IMR-90 (cell line): Measurements from ENCODE around the gene GRIN2D. TPM values are rescaled to one million over a fixed set of nuclear protein-coding genes. Genes with fewer than 3 reads are reported as not detected.

ENCODE experiments used
- ATAC-seq: fragments of 200-7000 bp; cut with Tn5 transposase; 2 replicates; pipeline ENCODE4 v1.9.1; 2020; ENCODE audit warnings: low read depth, mild to moderate bottlenecking, moderate library complexity
- BruUV-seq: library from RNA; stranded (reverse); fragments of 400-500 nt; replicated peaks from 2 replicates; lab custom pipeline; 2021; lab: Mats Ljungman, UMichigan
- CTCF ChIA-PET: fragments of 300-600 bp; formaldehyde crosslinking; extraction: SDS; loops from one replicate; lab custom pipeline; 2021; ENCODE audit warnings: antibody characterized with exemption; lab: Yijun Ruan, JAX
- POLR2A ChIA-PET: fragments of 300-600 bp; sonication (Branson Sonifier 250); formaldehyde crosslinking; loops from one replicate; lab custom pipeline; 2022; ENCODE audit warnings: antibody characterized with exemption; ENCODE audit not compliant: unreplicated experiment; lab: Charles Lee
- DNase-seq: peaks from one replicate; pipeline ENCODE4 v3.0.0; 2013
- H2AFZ ChIP-seq: replicated peaks from 2 replicates; pipeline ENCODE3; 2013; ENCODE audit warnings: low read length, mild to moderate bottlenecking; ENCODE audit not compliant: poor library complexity
- H2AK5ac ChIP-seq: 2 replicates; pipeline ENCODE4 v1.6.1; 2013; ENCODE audit warnings: low read depth, low read length, inconsistent platforms
- H2AK9ac ChIP-seq: replicated peaks from 2 replicates; pipeline ENCODE3; 2013; ENCODE audit warnings: mild to moderate bottlenecking, low read depth, low read length, moderate library complexity; ENCODE audit not compliant: poor library complexity
- H2BK120ac ChIP-seq: 2 replicates; pipeline ENCODE4 v1.6.1; 2013; ENCODE audit warnings: low read depth, low read length, inconsistent platforms
- H2BK15ac ChIP-seq: 3 replicates; pipeline ENCODE4 v1.6.1; 2013; ENCODE audit warnings: low read depth, low read length, inconsistent platforms
- H2BK20ac ChIP-seq: 2 replicates; pipeline ENCODE4 v1.6.1; 2013; ENCODE audit warnings: low read depth, mild to moderate bottlenecking, inconsistent platforms, low read length, moderate library complexity
- H2BK5ac ChIP-seq: 2 replicates; pipeline ENCODE4 v1.6.1; 2013; ENCODE audit warnings: mild to moderate bottlenecking, low read depth, low read length, inconsistent platforms; ENCODE audit not compliant: poor library complexity, severe bottlenecking
- H3K14ac ChIP-seq: replicated peaks from 2 replicates; pipeline ENCODE4 v1.6.1; 2013; ENCODE audit warnings: low read depth, low read length, inconsistent platforms
- H3K18ac ChIP-seq: 2 replicates; pipeline ENCODE4 v1.6.1; 2013; ENCODE audit warnings: low read depth, low read length, control low read depth
- H3K23ac ChIP-seq: 2 replicates; pipeline ENCODE4 v1.6.1; 2013; ENCODE audit warnings: low read depth, low read length, inconsistent platforms
- H3K27ac ChIP-seq: 2 replicates; pipeline ENCODE4 v1.5.1; 2013; ENCODE audit warnings: mild to moderate bottlenecking, control low read depth, low read length; ENCODE audit not compliant: insufficient read depth
- H3K27me3 ChIP-seq: 2 replicates; pipeline ENCODE4 v1.6.1; 2013; ENCODE audit warnings: low read length; ENCODE audit not compliant: control insufficient read depth, insufficient read depth
- H3K36me3 ChIP-seq: 2 replicates; pipeline ENCODE4 v1.6.1; 2013; ENCODE audit warnings: low read length, mixed read lengths; ENCODE audit not compliant: control insufficient read depth, insufficient read depth
- H3K4ac ChIP-seq: 2 replicates; pipeline ENCODE4 v1.6.1; 2013; ENCODE audit warnings: low read depth, low read length, inconsistent platforms
- H3K4me1 ChIP-seq: 2 replicates; pipeline ENCODE4 v1.6.1; 2013; ENCODE audit warnings: low read length, mixed read lengths; ENCODE audit not compliant: control insufficient read depth, insufficient read depth
- H3K4me2 ChIP-seq: 2 replicates; pipeline ENCODE4 v1.6.1; 2013; ENCODE audit warnings: low read depth, mild to moderate bottlenecking, control low read depth, low read length, moderate library complexity
- H3K4me3 ChIP-seq: 2 replicates; pipeline ENCODE4 v1.5.1; 2013; ENCODE audit warnings: low read depth, mild to moderate bottlenecking, control low read depth, low read length, moderate library complexity; ENCODE audit not compliant: insufficient read depth
- H3K56ac ChIP-seq: 2 replicates; pipeline ENCODE4 v1.6.1; 2013; ENCODE audit warnings: low read length, inconsistent platforms; ENCODE audit not compliant: insufficient read depth; ENCODE audit errors: extremely low read depth
- H3K79me1 ChIP-seq, 2 experiments: 2 replicates each; pipeline ENCODE4 v1.6.1; 2013; ENCODE audit warnings: low read length in 2 of 2, inconsistent platforms in 1 of 2, low read depth in 1 of 2
- H3K9ac ChIP-seq: 2 replicates; pipeline ENCODE4 v1.6.1; 2013; ENCODE audit warnings: low read depth, low read length, control low read depth
- H3K9me1 ChIP-seq: 2 replicates; pipeline ENCODE4 v1.6.1; 2013; ENCODE audit warnings: low read length, inconsistent platforms; ENCODE audit not compliant: insufficient read depth
- H3K9me3 ChIP-seq: 2 replicates; pipeline ENCODE4 v1.6.1; 2013; ENCODE audit warnings: low read length; ENCODE audit not compliant: control insufficient read depth, insufficient read depth
- H4K20me1 ChIP-seq: 2 replicates; pipeline ENCODE4 v1.6.1; 2013; ENCODE audit warnings: low read length, inconsistent platforms; ENCODE audit not compliant: insufficient read depth
- H4K5ac ChIP-seq: 2 replicates; pipeline ENCODE4 v1.6.1; 2013; ENCODE audit warnings: mild to moderate bottlenecking, low read depth, low read length, control low read depth
- H4K8ac ChIP-seq, 2 experiments: 2 replicates each; pipeline ENCODE4 v1.6.1; 2013; ENCODE audit warnings: low read depth in 2 of 2, low read length in 2 of 2, control low read depth in 1 of 2, inconsistent platforms in 1 of 2
- H4K91ac ChIP-seq: 2 replicates; pipeline ENCODE4 v1.6.1; 2013; ENCODE audit warnings: low read depth, low read length, inconsistent platforms; ENCODE audit not compliant: insufficient read depth
- BHLHE40 ChIP-seq: fragments of 150-350 bp; IDR thresholded peaks from 2 replicates; pipeline ENCODE4 v1.6.1; 2016; ENCODE audit warnings: mild to moderate bottlenecking, low read depth, low read length
- CEBPB ChIP-seq: IDR thresholded peaks from 2 replicates; pipeline ENCODE4 v1.6.1; 2012; ENCODE audit warnings: low read depth, low read length, improper control_type of control experiment
- CHD1 ChIP-seq: IDR thresholded peaks from 2 replicates; pipeline ENCODE4 v1.6.1; 2012; ENCODE audit warnings: low read depth, low read length, improper control_type of control experiment
- CTCF ChIP-seq: conservative IDR thresholded peaks from 2 replicates; pipeline ENCODE4 v1.5.1; 2012; ENCODE audit warnings: mild to moderate bottlenecking, low read depth, low read length, improper control_type of control experiment
- ELK1 ChIP-seq: fragments of 150-350 bp; IDR thresholded peaks from 2 replicates; pipeline ENCODE4 v1.6.1; 2016; ENCODE audit warnings: low read depth, mild to moderate bottlenecking, low read length, moderate library complexity, borderline replicate concordance
- FOS ChIP-seq: fragments of 150-350 bp; IDR thresholded peaks from 2 replicates; pipeline ENCODE4 v1.6.1; 2016; ENCODE audit warnings: low read depth, low read length
- MAFK ChIP-seq: IDR thresholded peaks from 2 replicates; pipeline ENCODE4 v1.6.1; 2012; ENCODE audit warnings: low read depth, low read length, improper control_type of control experiment
- MAZ ChIP-seq: IDR thresholded peaks from 2 replicates; pipeline ENCODE4 v1.6.1; 2012; ENCODE audit warnings: low read depth, mild to moderate bottlenecking, low read length, improper control_type of control experiment, moderate library complexity, borderline replicate concordance
- MXI1 ChIP-seq: IDR thresholded peaks from 2 replicates; pipeline ENCODE4 v1.6.1; 2012; ENCODE audit warnings: low read depth, mild to moderate bottlenecking, low read length, moderate library complexity, borderline replicate concordance
- NFE2L2 ChIP-seq: fragments of 150-350 bp; IDR thresholded peaks from 2 replicates; pipeline ENCODE4 v1.6.1; 2016; ENCODE audit warnings: low read depth, mild to moderate bottlenecking, low read length
- POLR2A ChIP-seq: IDR thresholded peaks from 2 replicates; pipeline ENCODE4 v1.6.1; 2012; ENCODE audit warnings: mild to moderate bottlenecking, low read depth, low read length
- RAD21 ChIP-seq: IDR thresholded peaks from 2 replicates; pipeline ENCODE4 v1.6.1; 2012; ENCODE audit warnings: low read length, improper control_type of control experiment
- RCOR1 ChIP-seq: IDR thresholded peaks from 2 replicates; pipeline ENCODE4 v1.6.1; 2012; ENCODE audit warnings: mild to moderate bottlenecking, low read length, improper control_type of control experiment; ENCODE audit not compliant: insufficient replicate concordance
- RFX5 ChIP-seq: IDR thresholded peaks from 2 replicates; pipeline ENCODE4 v1.8.0; 2012; ENCODE audit warnings: low read depth, mild to moderate bottlenecking, low read length, moderate library complexity
- SMC3 ChIP-seq: fragments of 150-350 bp; IDR thresholded peaks from 2 replicates; pipeline ENCODE4 v1.6.1; 2016; ENCODE audit warnings: low read depth, mild to moderate bottlenecking, antibody characterized with exemption, low read length, moderate library complexity
- USF2 ChIP-seq: fragments of 150-350 bp; IDR thresholded peaks from 2 replicates; pipeline ENCODE4 v1.6.1; 2017; ENCODE audit warnings: mild to moderate bottlenecking, antibody characterized with exemption, low read length, low read depth
- WGBS, 2 experiments: methylation state at CpG; one replicate each; pipeline versions ENCODE4 v1.1.5 to v1.1.7; 2013; ENCODE audit warnings: missing lambda C conversion rate in 2 of 2; ENCODE audit not compliant: insufficient read length in 1 of 2; ENCODE audit errors: extremely low coverage in 2 of 2; 5-methylcytosine and 5-hydroxymethylcytosine counted together
- dilution Hi-C: fragments of 300-500 bp; cut with HindIII; formaldehyde crosslinking; loops from one replicate; pipeline ENCODE4 v1.14.3; 2018; ENCODE audit warnings: low sequenced_read_pairs; ENCODE audit not compliant: unreplicated experiment
- in situ Hi-C: fragments of 300-500 bp; cut with MboI; formaldehyde crosslinking; loops from 3 replicates; pipeline ENCODE4 v1.14.3; 2019; ENCODE audit warnings: low sequenced_read_pairs, inconsistent platforms, mixed read lengths
- intact Hi-C: fragments of 100-400 bp; cut with micrococcal nuclease; formaldehyde crosslinking; loops from 2 replicates; pipeline ENCODE4 v1.10.0; 2022
- polyA plus RNA-seq, 3 experiments: library from polyadenylated mRNA; depleted of rRNA; stranded (reverse); fragments of >200 nt; gene quantifications; 2 replicates each; pipeline ENCODE4 v1.2.3, GENCODE V29; 2012; ENCODE audit warnings: low replicate concordance in 1 of 3
- total RNA-seq: library from RNA; depleted of rRNA; stranded (reverse); fragments of >200 nt; gene quantifications from 2 replicates; pipeline ENCODE4 v1.2.3, GENCODE V29; 2012

GRIN2D gene
- total and polyA plus RNA-seq, 2 of the 4 experiments (the other 2 are of a cell fraction) = under 0.01 to 0.24 TPM

- Histone ChIP-seq H3K23ac (no peak overlapping the region), H2BK15ac (no peak overlapping the region), H2BK120ac (no peak overlapping the region), H4K8ac (no peak overlapping the region), H3K27ac (no peak overlapping the region), H3K4me3 (no peak overlapping the region), H3K36me3 (no peaks in the 10 kb centered on the region), H3K27me3 (peaks cover 54% of the 10 kb centered on the region), H3K56ac (no peak overlapping the region), H2AK9ac (no peak overlapping the region), H2BK5ac (no peak overlapping the region), H4K20me1 (peaks cover 3% of the 10 kb centered on the region), H3K79me1 (peaks cover 0 to 11% of the 10 kb centered on the region in 2 experiments; a peak in 3 of 4 replicates), H3K9ac (no peak overlapping the region), H3K18ac (no peak overlapping the region), H3K14ac (no peak overlapping the region), H2AK5ac (0 out of 2 replicates have a peak overlapping the region, but pooled peaks have one; percentile 14), H3K4ac (no peak overlapping the region), H3K9me3 (no peaks in the 10 kb centered on the region), H4K91ac (no peak overlapping the region), H2AFZ (no peak overlapping the region), H4K5ac (no peak overlapping the region), H3K4me1 (peaks cover 4% of the 10 kb centered on the region; the same call in 1 of the 2 replicates), H3K4me2 (no peak overlapping the region), H3K9me1 (peaks cover 3% of the 10 kb centered on the region; the same call in 1 of the 2 replicates), H2BK20ac (no peak overlapping the region)
- ChIA-PET CTCF (no interaction called here), POLR2A (no interaction called here)
- dilution Hi-C loops = no loop called here
- ATAC-seq (no peak), DNase-seq (no peak)
- BruUV-seq = no TSS peak
- no CpG with 5 or more reads among the region's 6 CpGs for WGBS, 2 experiments
- in situ Hi-C loops = no loop called here
- TF ChIP-seq USF2 (no peak), FOS (no peak), CTCF (no peak), RAD21 (no peak), RFX5 (no peak), RCOR1 (no peak), CEBPB (no peak), MAFK (no peak), MXI1 (no peak), MAZ (no peak), ELK1 (no peak), BHLHE40 (no peak), SMC3 (no peak), CHD1 (no peak), NFE2L2 (no peak), POLR2A (no peak)
- intact Hi-C loops = loop anchor here (10.0 kb wide), 1 partner anchor 70 kb away; the partner anchor contains the start of gene EMP3
Observed at GRCh38 chr19:48395170-48395455, 1.6 kb downstream of the GRIN2D start.
